ENCODE results near the gene BCL11A.

DNA sequence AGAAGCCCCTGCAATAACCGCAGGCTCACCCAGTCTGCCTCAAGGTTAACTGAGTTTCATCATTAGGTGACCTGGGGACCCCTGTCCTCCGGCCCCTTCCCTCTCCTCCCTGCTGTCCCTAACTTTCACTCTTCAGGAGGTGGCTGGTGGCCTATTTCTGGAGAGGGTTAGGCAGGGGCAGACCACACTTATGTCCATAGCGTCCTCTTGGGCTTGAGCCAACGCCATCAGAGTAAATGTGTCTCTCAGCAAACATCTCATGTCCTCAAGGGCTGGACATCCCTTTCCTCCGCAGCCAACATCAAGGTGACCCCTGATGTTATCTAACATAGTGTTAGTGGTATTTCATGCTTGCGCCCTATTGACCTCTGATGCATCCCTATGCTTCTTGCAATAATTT is 114.8 kb downstream of the BCL11A start:
- TF ChIP-seq EP300 (IDR thresholded peaks at IDR 0.05) (no peak), POLR2A (IDR thresholded peaks at IDR 0.05) (no peak), POLR2AphosphoS5 (IDR thresholded peaks at IDR 0.05) (no peak)
- TF ChIP-seq, protein P1, sequence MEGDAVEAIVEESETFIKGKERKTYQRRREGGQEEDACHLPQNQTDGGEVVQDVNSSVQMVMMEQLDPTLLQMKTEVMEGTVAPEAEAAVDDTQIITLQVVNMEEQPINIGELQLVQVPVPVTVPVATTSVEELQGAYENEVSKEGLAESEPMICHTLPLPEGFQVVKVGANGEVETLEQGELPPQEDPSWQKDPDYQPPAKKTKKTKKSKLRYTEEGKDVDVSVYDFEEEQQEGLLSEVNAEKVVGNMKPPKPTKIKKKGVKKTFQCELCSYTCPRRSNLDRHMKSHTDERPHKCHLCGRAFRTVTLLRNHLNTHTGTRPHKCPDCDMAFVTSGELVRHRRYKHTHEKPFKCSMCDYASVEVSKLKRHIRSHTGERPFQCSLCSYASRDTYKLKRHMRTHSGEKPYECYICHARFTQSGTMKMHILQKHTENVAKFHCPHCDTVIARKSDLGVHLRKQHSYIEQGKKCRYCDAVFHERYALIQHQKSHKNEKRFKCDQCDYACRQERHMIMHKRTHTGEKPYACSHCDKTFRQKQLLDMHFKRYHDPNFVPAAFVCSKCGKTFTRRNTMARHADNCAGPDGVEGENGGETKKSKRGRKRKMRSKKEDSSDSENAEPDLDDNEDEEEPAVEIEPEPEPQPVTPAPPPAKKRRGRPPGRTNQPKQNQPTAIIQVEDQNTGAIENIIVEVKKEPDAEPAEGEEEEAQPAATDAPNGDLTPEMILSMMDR (IDR thresholded peaks at IDR 0.05): no peak
